Peyer's patch (tissue), 4 donors: ENCODE data around the gene KCNT1. TPM values are rescaled to one million over a fixed set of nuclear protein-coding genes. Genes with fewer than 3 reads are reported as not detected.

Experiments used
- DNase-seq, 3 donors: peaks; one replicate each; pipeline ENCODE4 v3.0.0-alpha.2; 2017 to 2019
- H3K27ac ChIP-seq, 4 donors: fragments of 200-600 bp; sonication (generic); one replicate each; pipeline ENCODE4 v1.5.1; 2016 to 2019
- H3K27me3 ChIP-seq, 2 donors: fragments of 200-600 bp; sonication (generic); one replicate each; pipeline ENCODE4 v1.5.1; 2019
- H3K36me3 ChIP-seq, 3 donors: fragments of 200-600 bp; sonication (generic); one replicate each; pipeline ENCODE4 v1.5.1; 2016 to 2019
- H3K4me1 ChIP-seq, 4 donors: fragments of 200-600 bp; sonication (generic); one replicate each; pipeline ENCODE4 v1.5.1; 2016 to 2019
- H3K4me3 ChIP-seq, 4 donors: fragments of 200-600 bp; sonication (generic); 1 replicate in 3 of 4; 2 replicates in 1 of 4; pipeline ENCODE4 v1.5.1; 2016 to 2019; ENCODE audit warnings: mild to moderate bottlenecking in 1 of 4
- H3K9me3 ChIP-seq, 4 donors: fragments of 200-600 bp; sonication (generic); one replicate each; pipeline ENCODE4 v1.5.1; 2016 to 2019; ENCODE audit warnings: mild to moderate bottlenecking in 1 of 4
- CTCF ChIP-seq, 6 experiments: fragments of 450-650 bp in 4 of 6; fragments of 200-600 bp in 2 of 6; sonication (generic) in 1 of 6; IDR thresholded peaks; one replicate each; pipeline ENCODE4 v1.5.1; 2017 to 2019; ENCODE audit warnings: antibody characterized with exemption in 6 of 6, mild to moderate bottlenecking in 3 of 6, moderate library complexity in 1 of 6
- POLR2A ChIP-seq, 2 donors: fragments of 450-650 bp; IDR thresholded peaks; one replicate each; pipeline ENCODE4 v1.5.1; 2017; ENCODE audit warnings: antibody characterized with exemption in 2 of 2, mild to moderate bottlenecking in 2 of 2, moderate library complexity in 2 of 2
- total RNA-seq, 4 donors: library from RNA; depleted of rRNA; stranded (reverse); fragments of >200 nt; gene quantifications; one replicate each; pipeline ENCODE4 v1.1.0, GENCODE V29; 2016

Gene KCNT1
- total RNA-seq, 4 donors from 2014 or later = 0.27 TPM; not detected in 3

- Histone ChIP-seq H3K4me3 (no peak overlapping the region), H3K4me1 (no peaks in the 10 kb centered on the region), H3K27me3 (no peaks in the 10 kb centered on the region), H3K27ac (no peak overlapping the region), H3K36me3 (no peaks in the 10 kb centered on the region), H3K9me3 (no peaks in the 10 kb centered on the region)
- TF ChIP-seq POLR2A (IDR thresholded peaks at IDR 0.05) = no peak
- TF ChIP-seq CTCF (IDR thresholded peaks at IDR 0.05) = no peak
- DNase-seq = no peak
These were observed 90.5 kb downstream of the KCNT1 start for GRCh38 chr9:135792268-135793128.

DNA sequence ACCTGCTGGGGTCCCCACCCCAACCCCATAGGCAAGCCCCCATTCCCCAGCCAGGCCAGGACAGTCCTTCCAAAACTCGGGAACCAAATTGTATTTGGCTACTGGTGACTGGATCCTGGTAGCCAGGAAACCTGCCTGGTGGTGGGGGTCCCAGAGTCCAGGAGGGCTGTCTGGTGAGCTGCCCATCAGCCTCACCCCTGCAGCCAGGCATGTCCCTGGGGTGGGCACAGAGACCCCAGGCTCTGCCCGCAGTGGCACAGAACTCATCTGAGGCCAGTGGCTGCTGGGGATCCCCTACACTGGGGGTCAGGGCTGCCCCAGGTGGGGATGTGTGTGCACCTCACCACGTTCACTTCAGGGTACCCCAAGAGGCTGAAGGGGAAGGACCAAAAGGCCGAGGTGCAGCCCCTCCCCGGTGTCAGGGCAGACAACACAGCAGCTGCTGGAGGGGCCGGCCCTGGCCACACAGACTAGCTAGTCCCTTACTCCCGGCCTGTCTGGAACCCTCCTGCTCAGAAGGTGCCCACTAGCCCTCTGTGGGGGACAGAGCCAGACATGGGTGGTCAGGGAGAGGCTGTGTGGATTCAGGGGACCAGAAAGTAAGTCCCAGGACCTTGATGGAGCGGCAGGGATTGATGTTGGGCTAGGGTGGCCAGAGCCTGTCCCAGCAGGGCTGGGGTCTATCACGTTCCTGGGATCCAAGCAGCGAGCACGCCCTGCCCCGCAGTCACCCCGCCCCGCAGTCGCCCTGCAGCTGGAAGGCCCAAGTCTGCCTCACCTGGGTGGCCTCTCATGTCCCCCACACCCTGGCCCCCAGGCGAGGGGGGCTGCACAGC lies 91.5 kb downstream of the KCNT1 start:
- DNase-seq = no peak
- TF ChIP-seq CTCF (IDR thresholded peaks at IDR 0.05) = no peak
- H3K4me1 ChIP-seq = no peaks in the 10 kb centered on the region
- no peaks in the 10 kb centered on the region for H3K9me3 ChIP-seq
- no peaks in the 10 kb centered on the region for H3K36me3 ChIP-seq
- no peak overlapping the region for H3K27ac ChIP-seq
- no peak overlapping the region for H3K4me3 ChIP-seq
- H3K27me3 ChIP-seq = no peaks in the 10 kb centered on the region

GRCh38 chr9:135794057-135794335 lies 92.0 kb downstream of the KCNT1 start:
- TF ChIP-seq CTCF (IDR thresholded peaks at IDR 0.05) (no peak), POLR2A (IDR thresholded peaks at IDR 0.05) (no peak)
- Histone ChIP-seq H3K27ac (no peak overlapping the region), H3K4me1 (no peaks in the 10 kb centered on the region), H3K4me3 (no peak overlapping the region), H3K9me3 (no peaks in the 10 kb centered on the region), H3K27me3 (no peaks in the 10 kb centered on the region), H3K36me3 (no peaks in the 10 kb centered on the region)
- no peak for DNase-seq

GRCh38 chr9:135794361-135794885 lies 92.4 kb downstream of the KCNT1 start:
- H3K4me1 ChIP-seq = no peaks in the 10 kb centered on the region
- TF ChIP-seq POLR2A (IDR thresholded peaks at IDR 0.05) = no peak
- no peak for TF ChIP-seq CTCF (IDR thresholded peaks at IDR 0.05)
- H3K27me3 ChIP-seq = no peaks in the 10 kb centered on the region
- DNase-seq = no peak
- H3K27ac ChIP-seq = no peak overlapping the region
- H3K36me3 ChIP-seq = no peaks in the 10 kb centered on the region
- no peak overlapping the region for H3K4me3 ChIP-seq
- no peaks in the 10 kb centered on the region for H3K9me3 ChIP-seq

DNA sequence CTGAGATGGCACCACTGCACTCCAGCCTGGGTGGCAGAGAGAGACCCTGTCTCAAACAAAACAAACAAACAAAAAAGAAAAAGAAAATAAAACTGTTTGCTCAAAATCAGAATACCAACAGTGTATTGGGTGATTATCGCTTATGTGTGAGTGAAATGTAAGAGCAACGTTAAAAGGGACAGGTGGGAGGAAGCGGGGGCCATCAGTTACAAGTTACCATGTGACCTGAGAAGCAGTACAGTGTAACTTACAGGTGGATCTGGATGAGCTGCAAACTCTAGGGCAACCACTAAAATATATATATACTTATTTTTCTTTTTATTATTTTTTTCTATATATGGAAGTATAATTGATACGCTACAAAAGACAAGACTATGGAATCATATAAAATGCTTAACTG lies 93.4 kb downstream of the KCNT1 start:
- Histone ChIP-seq H3K27me3 (no peaks in the 10 kb centered on the region), H3K36me3 (no peaks in the 10 kb centered on the region)
- TF ChIP-seq POLR2A (IDR thresholded peaks at IDR 0.05) = no peak
- TF ChIP-seq CTCF (IDR thresholded peaks at IDR 0.05) = no peak

More for the DNA sequence above, 93.4 kb downstream of the KCNT1 start:
- no peak overlapping the region for H3K27ac ChIP-seq
- DNase-seq = no peak
- no peak overlapping the region for H3K4me3 ChIP-seq
- no peaks in the 10 kb centered on the region for H3K4me1 ChIP-seq
- H3K9me3 ChIP-seq = no peaks in the 10 kb centered on the region
